Activated naive CD4-positive, alpha-beta T cell treated with anti-CD3 and anti-CD28 coated beads, Interleukin-2, amount 10 ng/mL, durations not matched to agents 7 days and 5 days (primary cell): ENCODE data around the gene CATSPER1.

ENCODE experiments used
- CTCF ChIA-PET: fragments of 350-600 bp; sonication (Branson Sonifier 250); formaldehyde crosslinking; loops from one replicate; lab custom pipeline; 2021; ENCODE audit warnings: antibody characterized with exemption; lab: Charles Lee
- DNase-seq: peaks from one replicate; pipeline ENCODE4 v3.0.0-alpha.2; 2020
- H3K27ac Mint-ChIP-seq: one replicate; pipeline ENCODE4 v1.8.0; 2021; ENCODE audit warnings: mild to moderate bottlenecking, moderate library complexity, mixed read lengths
- H3K27me3 Mint-ChIP-seq: one replicate; pipeline ENCODE4 v1.8.0; 2021; ENCODE audit warnings: mild to moderate bottlenecking, mixed read lengths
- H3K36me3 Mint-ChIP-seq: one replicate; pipeline ENCODE4 v1.8.0; 2021; ENCODE audit warnings: mixed read lengths
- H3K4me1 Mint-ChIP-seq: one replicate; pipeline ENCODE4 v1.8.0; 2021; ENCODE audit warnings: mixed read lengths
- H3K4me3 Mint-ChIP-seq: one replicate; pipeline ENCODE4 v1.8.0; 2021; ENCODE audit warnings: mild to moderate bottlenecking, moderate library complexity, mixed read lengths
- H3K9me3 Mint-ChIP-seq: one replicate; pipeline ENCODE4 v1.8.0; 2021; ENCODE audit warnings: mixed read lengths

The CATSPER1 gene

DNA sequence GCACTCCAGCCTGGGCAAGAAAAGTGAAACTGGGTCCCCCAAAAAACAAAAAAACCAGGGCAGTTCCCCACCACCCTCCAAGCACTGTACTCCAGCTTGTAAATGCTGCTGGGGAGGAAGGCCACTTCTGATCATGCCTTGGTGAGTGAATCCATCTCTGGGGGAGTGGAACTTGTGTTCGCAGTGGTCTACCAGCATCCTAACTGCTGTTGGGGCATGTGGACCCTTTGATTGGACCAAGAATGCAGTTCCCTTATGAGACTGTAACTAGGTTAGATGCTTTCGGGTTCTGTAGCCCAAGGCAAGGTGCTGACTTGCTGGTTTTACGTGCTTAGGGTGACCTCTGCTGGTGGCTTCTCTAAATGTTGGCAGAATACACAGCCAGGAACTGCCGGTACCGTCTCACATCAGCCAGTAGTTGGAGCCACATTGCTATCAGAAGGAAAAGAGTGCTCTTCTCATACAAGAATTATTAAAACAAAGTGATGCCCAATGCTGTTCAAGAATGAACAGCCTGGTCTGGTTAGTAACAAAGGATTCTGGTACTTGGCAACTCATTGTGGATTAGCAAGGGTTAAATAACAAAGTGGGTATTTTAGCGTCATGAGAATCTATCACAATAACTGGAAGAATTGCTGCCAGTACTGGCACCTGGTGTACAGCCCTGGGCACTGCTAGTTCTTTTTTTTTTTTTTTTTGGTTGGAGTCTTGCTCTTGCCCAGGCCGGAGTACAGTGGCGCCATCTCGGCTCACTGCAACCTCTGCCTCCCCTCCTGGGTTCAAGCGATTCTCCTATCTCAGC, 37.3 kb downstream of the CATSPER1 start:
- Mint-ChIP-seq H3K36me3 (peaks cover 1% of the 10 kb centered on the region), H3K9me3 (no peaks in the 10 kb centered on the region), H3K4me3 (no peak overlapping the region), H3K4me1 (peaks cover 6% of the 10 kb centered on the region), H3K27ac (peak overlapping the region; percentile 74), H3K27me3 (no peaks in the 10 kb centered on the region)
- DNase-seq = peak; percentile 96
- CTCF ChIA-PET = interaction anchor here (0.6 to 9.1 kb wide), 19 partner anchors 9 to 401 kb away, joined by 3 to 126 read pairs (median 3); partner anchors contain the start of genes CCDC85B, FIBP and KAT5

DNA sequence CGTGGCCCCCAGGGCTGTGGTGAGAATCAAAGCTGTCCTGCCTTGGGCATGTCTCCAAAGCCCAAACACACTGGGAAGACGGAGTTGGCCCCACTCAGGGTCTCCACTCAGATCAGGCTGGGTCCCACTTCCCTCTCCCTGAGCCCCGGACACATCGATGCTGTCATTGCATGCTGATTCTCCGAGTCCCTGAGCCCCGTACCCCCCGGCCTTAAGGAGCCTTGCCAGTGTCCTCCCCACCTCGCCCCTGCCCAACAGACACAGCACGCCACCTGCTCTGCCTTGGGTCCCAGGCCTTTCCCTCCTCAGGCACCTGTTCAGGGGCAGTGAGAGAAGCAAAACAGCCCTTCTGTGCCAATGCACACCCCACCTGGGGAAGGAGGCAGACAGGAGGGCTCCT, 38.9 kb downstream of the CATSPER1 start:
- H3K4me1 Mint-ChIP-seq = peaks cover 6% of the 10 kb centered on the region
- no peaks in the 10 kb centered on the region for H3K9me3 Mint-ChIP-seq
- DNase-seq = no peak
- H3K4me3 Mint-ChIP-seq = no peak overlapping the region
- CTCF ChIA-PET = interaction anchor here (4.1 to 9.1 kb wide), 2 partner anchors 35 to 104 kb away, joined by 16 to 126 read pairs; no protein-coding TSS in a partner anchor
- H3K27me3 Mint-ChIP-seq = no peaks in the 10 kb centered on the region
- peaks cover 1% of the 10 kb centered on the region for H3K36me3 Mint-ChIP-seq
- no peak overlapping the region for H3K27ac Mint-ChIP-seq

DNA sequence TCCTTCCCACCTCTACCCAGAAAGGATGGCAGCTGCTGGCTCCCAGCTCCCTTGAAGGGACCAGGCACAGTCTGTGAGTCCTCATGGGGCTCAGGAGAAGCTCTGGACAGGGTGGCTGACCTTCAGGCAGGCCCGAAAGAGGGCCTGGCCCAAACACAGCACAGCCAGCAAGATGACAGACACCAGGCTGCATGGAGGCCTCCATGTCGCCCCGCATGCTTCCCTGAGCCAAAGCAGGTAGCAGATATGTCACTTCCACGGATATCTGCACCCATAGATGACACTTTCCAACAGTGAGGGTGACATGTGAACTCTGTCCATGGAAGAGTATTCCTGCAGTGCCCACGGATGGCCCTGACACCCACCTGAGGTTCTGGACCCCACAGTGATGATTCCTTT, 42.7 kb downstream of the CATSPER1 start:
- CTCF ChIA-PET = interaction anchor here (0.6 to 1.9 kb wide), 2 partner anchors 67 to 99 kb away, joined by 3 to 8 read pairs; no protein-coding TSS in a partner anchor
- Mint-ChIP-seq H3K4me1 (no peaks in the 10 kb centered on the region), H3K27me3 (no peaks in the 10 kb centered on the region), H3K27ac (no peak overlapping the region), H3K4me3 (no peak overlapping the region), H3K9me3 (no peaks in the 10 kb centered on the region), H3K36me3 (peaks cover 10% of the 10 kb centered on the region)
- DNase-seq = no peak

DNA sequence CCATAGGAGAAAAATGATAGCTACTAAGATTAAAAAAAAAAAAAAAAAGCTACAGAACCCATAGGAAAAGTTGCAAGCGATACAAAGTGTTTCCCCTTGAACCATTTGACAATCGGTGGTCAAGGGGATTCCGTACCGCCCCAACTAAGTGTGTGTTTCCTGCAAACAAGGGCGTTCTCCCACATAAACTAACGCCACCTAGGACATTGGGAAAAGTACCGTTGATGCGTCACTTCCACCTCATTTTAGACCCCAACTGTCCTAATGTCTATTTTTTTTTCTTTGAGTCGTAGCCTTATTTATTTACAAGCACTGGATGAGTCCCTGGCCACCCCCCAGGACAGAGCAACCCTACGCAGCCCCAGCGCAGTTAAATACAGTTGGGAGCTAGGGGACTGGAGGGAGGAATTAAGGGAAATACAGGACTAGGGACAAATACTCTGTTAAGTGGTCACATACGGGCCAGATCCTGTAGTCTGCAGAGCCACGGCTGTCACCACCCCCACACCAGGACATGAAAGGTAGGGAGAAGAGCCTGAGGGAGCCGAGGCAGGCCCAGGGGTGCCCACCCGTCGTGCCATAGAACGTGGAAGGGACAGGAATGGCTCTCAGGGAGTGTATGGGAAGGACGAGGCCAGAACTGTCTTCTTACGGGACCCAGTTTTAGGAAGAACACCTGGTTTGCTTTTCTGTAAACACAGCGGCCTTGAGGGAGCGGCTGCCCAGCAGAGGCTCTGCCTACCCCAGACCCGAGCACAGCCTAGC, 43.3 kb downstream of the CATSPER1 start:
- no peak for DNase-seq
- Mint-ChIP-seq H3K9me3 (no peaks in the 10 kb centered on the region), H3K27ac (no peak overlapping the region), H3K4me3 (no peak overlapping the region), H3K4me1 (no peaks in the 10 kb centered on the region), H3K36me3 (peaks cover 13% of the 10 kb centered on the region), H3K27me3 (no peaks in the 10 kb centered on the region)
- CTCF ChIA-PET = interaction anchor here (0.6 to 1.9 kb wide), 2 partner anchors 66 to 98 kb away, joined by 3 to 8 read pairs; no protein-coding TSS in a partner anchor

DNA sequence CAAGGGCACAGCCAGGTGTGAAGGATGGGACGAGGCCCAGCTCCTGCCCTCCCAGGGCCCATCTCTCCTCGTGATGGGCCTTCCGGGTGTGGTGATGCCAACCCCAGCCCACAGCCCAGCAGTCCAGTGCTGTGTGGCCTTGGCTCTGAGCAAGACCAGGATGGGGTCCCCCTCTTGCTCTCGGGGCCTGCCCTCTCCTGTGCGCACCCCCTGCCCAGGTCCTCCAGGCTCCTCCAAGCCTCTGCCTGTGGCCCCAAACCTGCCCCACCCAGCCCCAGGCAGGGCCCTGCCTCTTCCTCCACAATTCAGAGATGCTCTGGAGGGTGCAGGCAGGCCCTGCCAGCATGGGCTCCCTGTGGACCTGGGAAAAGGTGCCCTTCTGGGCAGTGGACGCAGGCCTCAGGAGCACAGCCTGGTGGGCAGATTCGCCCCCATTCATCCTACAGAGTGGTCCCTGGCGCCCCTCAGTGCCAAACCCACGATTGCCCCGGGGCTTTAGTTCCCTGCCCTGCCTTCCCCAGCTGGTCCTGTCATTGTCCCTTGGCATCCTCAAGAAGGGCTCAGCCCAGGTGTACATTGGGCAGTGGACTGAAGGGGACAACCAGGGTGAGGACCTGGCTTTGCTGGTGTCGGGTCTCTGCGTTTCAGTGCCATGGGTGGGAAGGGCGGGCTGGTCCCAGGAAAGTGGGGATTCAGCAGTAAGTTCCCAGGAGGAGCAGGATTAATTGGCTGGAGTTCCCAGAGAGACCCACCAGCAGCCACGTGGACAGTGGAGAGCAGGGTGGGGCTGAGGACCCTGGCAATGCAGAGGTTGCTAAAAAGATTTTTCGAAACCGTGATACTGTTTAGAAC, 44.1 kb downstream of the CATSPER1 start:
- Mint-ChIP-seq H3K27ac (no peak overlapping the region), H3K4me1 (no peaks in the 10 kb centered on the region)
- CTCF ChIA-PET = interaction anchor here (1.2 to 1.9 kb wide), 2 partner anchors 93 to 98 kb away, joined by 3 to 8 read pairs; partner anchors contain the start of gene FIBP

DNA sequence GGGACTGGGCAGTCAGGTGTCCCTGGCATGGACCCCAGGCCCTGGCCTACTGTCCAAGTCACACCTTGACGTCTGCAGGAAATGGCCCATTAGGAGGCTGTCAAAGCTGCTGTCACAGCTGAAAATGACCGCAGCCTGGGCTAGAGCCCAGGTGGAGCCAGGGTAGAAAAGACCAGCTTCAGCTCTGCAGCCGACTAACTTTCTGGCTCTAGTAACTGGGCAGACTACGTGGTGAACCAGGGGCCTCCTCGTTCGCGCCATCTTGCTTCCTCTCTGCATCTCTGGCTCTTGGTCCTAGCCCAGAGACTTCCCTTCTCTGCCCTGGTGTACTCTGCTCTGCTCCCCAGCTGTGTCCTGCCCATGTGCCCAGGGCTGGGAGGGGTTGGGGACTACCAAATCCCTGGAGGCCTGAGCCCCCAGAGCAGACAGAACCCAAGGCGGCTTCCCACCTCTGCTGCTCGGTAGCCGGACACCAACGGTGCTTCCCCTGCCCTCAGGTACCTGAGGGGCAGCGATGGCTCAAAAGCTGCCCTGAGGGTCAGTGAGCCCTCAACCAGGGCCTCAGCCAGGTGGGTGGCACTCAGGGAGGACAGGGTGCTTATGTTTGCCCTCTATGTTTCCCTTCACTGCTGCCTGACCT, 45.1 kb downstream of the CATSPER1 start:
- DNase-seq = no peak
- CTCF ChIA-PET = interaction anchor here (1.2 kb wide), 1 partner anchor 93 kb away, joined by 3 read pairs; the partner anchor contains the start of gene FIBP
- Mint-ChIP-seq H3K27ac (no peak overlapping the region), H3K9me3 (no peaks in the 10 kb centered on the region), H3K4me3 (no peak overlapping the region), H3K4me1 (no peaks in the 10 kb centered on the region), H3K36me3 (peaks cover 22% of the 10 kb centered on the region), H3K27me3 (no peaks in the 10 kb centered on the region)

More for the DNA sequence above, 44.1 kb downstream of the CATSPER1 start:
- no peak for DNase-seq
- Mint-ChIP-seq H3K4me3 (no peak overlapping the region), H3K27me3 (no peaks in the 10 kb centered on the region), H3K9me3 (no peaks in the 10 kb centered on the region), H3K36me3 (peaks cover 17% of the 10 kb centered on the region)

DNA sequence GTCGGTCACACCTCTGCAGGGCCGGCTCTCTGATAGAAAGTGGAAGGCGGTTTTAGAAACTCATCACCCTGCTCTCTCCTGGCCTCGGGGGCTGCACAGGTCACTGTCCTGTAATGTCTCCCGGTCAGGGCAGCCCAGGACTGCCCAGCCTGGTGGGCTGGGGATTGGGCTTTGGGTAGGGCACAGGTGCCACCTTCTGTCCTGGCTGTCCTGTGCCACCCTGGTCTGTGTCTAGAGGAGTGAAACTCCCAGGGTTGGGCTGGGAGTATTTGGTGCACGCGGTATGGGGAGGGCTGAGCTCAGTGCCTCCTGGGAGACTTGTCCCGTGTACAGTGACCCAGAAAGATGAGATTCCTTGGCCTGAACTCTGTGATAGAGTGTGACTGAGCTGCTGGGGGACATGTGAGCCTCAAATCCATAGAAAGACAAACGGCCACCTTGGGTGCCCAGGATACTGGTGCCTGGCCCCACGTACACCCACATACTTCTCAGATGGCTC, 47.0 kb downstream of the CATSPER1 start:
- H3K36me3 Mint-ChIP-seq = peaks cover 29% of the 10 kb centered on the region
- CTCF ChIA-PET = interaction anchor here (0.9 kb wide), 1 partner anchor 9 kb away, joined by 3 read pairs; no protein-coding TSS in a partner anchor
- H3K4me1 Mint-ChIP-seq = no peaks in the 10 kb centered on the region
- peak overlapping the region; percentile 24 for H3K27ac Mint-ChIP-seq
- H3K9me3 Mint-ChIP-seq = no peaks in the 10 kb centered on the region
- no peak overlapping the region for H3K4me3 Mint-ChIP-seq
- DNase-seq = no peak
- no peaks in the 10 kb centered on the region for H3K27me3 Mint-ChIP-seq

DNA sequence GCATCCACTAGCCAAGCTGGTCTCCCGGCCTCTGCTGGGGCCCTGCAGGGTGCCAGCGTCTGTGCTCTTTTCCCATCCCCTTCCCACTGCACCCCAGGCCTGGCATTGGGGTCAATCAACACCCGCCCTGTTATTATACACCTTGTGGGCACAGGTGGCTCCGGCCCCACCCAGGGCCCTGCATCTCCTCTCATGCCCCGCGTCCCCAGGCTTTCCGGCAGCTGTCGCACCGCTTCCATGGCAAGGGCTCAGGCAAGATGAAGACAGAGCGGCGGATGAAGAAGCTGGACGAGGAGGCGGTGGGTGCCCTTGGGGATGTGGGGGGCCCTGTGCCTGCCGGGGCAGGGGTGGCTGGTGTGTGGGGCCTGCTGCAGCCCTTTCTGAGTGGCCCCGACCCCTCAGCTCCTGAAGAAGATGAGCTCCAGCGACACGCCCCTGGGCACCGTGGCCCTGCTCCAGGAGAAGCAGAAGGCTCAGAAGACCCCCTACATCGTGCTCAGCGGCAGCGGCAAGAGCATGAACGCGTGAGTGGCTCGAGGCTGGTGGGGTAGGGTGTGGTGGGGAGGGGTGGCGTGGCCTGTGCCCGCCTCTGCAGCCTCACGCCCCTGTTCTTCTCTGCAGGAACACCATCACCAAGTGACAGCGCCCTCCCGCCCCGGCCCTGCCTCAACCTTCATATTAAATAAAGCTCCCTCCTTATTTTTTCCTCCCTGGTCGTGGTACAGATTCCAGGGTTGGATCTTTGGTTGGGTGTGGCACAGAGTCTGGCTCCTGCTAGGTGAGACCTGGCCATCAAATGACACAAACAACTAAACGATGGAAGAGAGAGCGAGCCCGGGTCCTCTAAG, 47.7 kb downstream of the CATSPER1 start:
- no peaks in the 10 kb centered on the region for H3K9me3 Mint-ChIP-seq
- CTCF ChIA-PET = interaction anchor here (1.8 kb wide), 1 partner anchor 94 kb away, joined by 6 read pairs; no protein-coding TSS in a partner anchor
- no peak overlapping the region for H3K4me3 Mint-ChIP-seq
- no peaks in the 10 kb centered on the region for H3K27me3 Mint-ChIP-seq
- no peak for DNase-seq
- H3K36me3 Mint-ChIP-seq = peaks cover 31% of the 10 kb centered on the region
- H3K27ac Mint-ChIP-seq = peak overlapping the region; percentile 24
- peaks cover 2% of the 10 kb centered on the region for H3K4me1 Mint-ChIP-seq

DNA sequence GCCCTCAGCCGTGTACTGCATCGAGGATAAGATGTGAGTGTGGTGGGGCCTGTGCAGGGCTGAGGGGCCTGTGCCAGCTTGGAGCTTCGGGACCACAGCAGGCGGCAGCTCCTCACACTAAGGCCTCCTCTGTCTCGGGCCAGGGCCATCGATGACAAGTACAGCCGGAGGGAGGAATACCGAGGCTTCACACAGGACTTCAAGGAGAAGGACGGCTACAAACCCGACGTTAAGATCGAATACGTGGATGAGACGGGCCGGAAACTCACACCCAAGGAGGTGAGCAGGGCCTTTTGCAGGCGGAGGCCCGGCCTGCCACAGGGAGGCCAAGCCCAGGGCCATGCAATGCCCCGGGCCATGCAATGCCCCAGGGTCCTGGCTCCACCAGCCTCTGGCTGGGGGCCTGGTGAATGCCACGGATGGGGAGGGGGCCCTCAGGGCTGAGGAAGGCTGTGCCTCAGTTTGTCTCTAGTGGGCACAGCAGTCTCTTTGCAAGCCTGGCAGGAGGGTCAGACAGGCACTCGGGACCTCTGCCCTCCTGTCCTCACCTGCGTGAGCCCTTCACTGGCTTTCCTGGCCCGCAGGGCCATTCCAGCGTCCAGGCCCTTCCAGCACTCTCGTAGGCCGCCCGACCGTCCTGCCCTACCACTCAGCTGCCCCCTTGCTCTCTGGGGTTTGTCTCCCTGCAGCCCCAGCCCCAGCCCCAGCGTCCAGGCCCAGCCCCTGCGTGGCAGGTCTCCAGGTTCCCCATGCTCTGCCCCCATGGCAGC, 48.5 kb downstream of the CATSPER1 start:
- H3K36me3 Mint-ChIP-seq = peaks cover 38% of the 10 kb centered on the region
- DNase-seq = no peak
- CTCF ChIA-PET = interaction anchor here (1.8 kb wide), 1 partner anchor 93 kb away, joined by 6 read pairs; no protein-coding TSS in a partner anchor
- peaks cover 3% of the 10 kb centered on the region for H3K4me1 Mint-ChIP-seq
- H3K27me3 Mint-ChIP-seq = no peaks in the 10 kb centered on the region
- no peak overlapping the region for H3K4me3 Mint-ChIP-seq
- H3K9me3 Mint-ChIP-seq = no peaks in the 10 kb centered on the region
- no peak overlapping the region for H3K27ac Mint-ChIP-seq

DNA sequence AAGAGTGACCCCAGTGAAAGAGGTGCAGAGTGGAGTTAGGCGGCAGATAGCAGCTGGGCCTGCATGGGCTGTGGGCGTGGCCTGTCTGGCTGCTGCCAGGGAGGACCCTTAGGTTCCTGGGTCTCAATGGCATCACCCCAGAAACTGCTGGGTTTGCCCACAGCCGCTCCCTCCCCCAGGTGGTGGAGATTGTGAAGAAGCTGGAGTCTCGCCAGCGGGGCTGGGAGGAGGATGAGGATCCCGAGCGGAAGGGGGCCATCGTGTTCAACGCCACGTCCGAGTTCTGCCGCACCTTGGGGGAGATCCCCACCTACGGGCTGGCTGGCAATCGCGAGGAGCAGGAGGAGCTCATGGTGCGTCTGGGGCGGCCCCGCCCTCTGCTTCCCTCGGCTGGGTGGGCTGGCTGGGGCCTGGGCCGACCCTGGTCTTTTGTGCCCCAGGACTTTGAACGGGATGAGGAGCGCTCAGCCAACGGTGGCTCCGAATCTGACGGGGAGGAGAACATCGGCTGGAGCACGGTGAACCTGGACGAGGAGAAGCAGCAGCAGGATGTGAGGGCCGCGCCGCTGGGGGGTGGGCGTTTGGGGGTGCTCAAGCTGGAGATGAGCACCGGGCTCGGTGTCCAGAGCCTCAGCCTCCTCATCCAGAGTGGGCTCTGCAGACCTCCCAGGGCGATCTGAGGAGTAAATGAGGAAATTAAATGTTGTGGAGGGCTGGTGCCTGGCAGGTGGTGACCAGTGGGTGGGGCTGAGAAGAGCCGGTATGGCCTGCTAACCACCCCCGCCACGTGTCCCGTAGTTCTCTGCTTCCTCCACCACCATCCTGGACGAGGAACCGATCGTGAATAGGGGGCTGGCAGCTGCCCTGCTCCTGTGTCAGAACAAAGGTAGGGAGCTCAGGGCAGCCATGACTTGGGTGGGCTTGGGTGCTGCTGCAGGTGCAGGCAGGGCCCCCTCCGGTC, 49.8 kb downstream of the CATSPER1 start:
- Mint-ChIP-seq H3K9me3 (no peaks in the 10 kb centered on the region), H3K27ac (no peak overlapping the region), H3K4me1 (peaks cover 3% of the 10 kb centered on the region), H3K27me3 (no peaks in the 10 kb centered on the region), H3K4me3 (no peak overlapping the region), H3K36me3 (peaks cover 46% of the 10 kb centered on the region)
- CTCF ChIA-PET = interaction anchor here (0.7 to 1.8 kb wide), 3 partner anchors 91 to 157 kb away, joined by 3 to 6 read pairs (median 4); no protein-coding TSS in a partner anchor
- DNase-seq = no peak

DNA sequence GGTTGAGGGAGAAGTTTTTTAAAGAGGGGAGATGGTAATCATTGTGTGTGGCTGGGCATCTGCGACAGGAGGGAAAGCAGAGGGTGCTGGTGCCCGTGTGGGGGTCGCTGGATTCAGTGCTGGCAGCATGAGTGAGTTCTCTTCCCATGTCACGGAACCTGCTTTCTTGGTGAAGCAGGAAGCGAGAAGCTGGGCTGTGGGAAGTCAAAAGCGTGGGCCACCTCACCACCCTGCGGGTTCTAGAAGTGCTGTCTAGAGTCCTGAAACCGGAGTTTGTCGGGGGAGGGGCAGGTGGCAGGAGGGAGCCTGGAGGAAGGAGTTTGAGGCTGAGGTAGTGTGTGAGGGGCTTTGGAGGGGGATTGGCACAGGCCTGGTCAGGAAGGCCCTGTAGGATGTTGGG, 50.5 kb downstream of the CATSPER1 start:
- Mint-ChIP-seq H3K4me1 (peaks cover 3% of the 10 kb centered on the region), H3K27me3 (no peaks in the 10 kb centered on the region)

More for the DNA sequence above, 50.5 kb downstream of the CATSPER1 start:
- CTCF ChIA-PET = interaction anchor here (0.7 to 1.1 kb wide), 2 partner anchors 90 to 156 kb away, joined by 3 to 4 read pairs; no protein-coding TSS in a partner anchor
- DNase-seq = no peak
- no peak overlapping the region for H3K27ac Mint-ChIP-seq
- H3K36me3 Mint-ChIP-seq = peaks cover 46% of the 10 kb centered on the region
- H3K9me3 Mint-ChIP-seq = no peaks in the 10 kb centered on the region
- no peak overlapping the region for H3K4me3 Mint-ChIP-seq
